Measurements from ENCODE around the gene HOXA13.

HOXA13 gene

DNA sequence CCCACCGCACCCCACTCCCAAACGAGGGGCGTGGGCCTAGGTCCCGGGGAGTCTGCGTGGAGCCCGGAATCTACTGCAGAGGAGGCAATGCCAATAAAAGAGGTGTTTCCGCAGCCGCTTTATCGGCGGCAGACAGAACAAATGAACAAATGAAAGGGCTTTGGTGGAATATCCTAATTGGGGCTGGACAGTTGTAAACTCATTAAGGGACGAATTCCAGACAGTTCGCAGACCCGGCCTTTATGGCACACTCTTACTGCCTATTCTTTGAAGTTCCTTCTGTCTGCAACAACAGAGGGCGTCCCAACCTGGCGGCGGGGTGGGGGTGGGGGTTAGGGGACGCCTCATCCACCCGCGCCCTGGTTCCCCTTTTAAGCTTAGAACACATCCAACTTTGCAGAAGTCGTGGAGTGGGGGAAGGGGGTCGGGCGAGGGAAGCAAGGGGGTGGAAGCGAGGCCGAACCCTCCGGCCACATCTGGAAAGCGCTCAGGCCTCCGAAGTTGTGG, 38.6 kb downstream of the HOXA13 start (continued):
- peak; percentile 90 for TF ChIP-seq FEZF1 (tag by site-specific recombination; IDR thresholded peaks at IDR 0.05)
- TF ChIP-seq, protein P1, sequence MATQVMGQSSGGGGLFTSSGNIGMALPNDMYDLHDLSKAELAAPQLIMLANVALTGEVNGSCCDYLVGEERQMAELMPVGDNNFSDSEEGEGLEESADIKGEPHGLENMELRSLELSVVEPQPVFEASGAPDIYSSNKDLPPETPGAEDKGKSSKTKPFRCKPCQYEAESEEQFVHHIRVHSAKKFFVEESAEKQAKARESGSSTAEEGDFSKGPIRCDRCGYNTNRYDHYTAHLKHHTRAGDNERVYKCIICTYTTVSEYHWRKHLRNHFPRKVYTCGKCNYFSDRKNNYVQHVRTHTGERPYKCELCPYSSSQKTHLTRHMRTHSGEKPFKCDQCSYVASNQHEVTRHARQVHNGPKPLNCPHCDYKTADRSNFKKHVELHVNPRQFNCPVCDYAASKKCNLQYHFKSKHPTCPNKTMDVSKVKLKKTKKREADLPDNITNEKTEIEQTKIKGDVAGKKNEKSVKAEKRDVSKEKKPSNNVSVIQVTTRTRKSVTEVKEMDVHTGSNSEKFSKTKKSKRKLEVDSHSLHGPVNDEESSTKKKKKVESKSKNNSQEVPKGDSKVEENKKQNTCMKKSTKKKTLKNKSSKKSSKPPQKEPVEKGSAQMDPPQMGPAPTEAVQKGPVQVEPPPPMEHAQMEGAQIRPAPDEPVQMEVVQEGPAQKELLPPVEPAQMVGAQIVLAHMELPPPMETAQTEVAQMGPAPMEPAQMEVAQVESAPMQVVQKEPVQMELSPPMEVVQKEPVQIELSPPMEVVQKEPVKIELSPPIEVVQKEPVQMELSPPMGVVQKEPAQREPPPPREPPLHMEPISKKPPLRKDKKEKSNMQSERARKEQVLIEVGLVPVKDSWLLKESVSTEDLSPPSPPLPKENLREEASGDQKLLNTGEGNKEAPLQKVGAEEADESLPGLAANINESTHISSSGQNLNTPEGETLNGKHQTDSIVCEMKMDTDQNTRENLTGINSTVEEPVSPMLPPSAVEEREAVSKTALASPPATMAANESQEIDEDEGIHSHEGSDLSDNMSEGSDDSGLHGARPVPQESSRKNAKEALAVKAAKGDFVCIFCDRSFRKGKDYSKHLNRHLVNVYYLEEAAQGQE (tag by site-specific recombination; IDR thresholded peaks at IDR 0.05), result no peak; the same call in 1 of the 2 replicates
- no peak; the same call in 1 of the 2 replicates for TF ChIP-seq ZNF645 (tag by site-specific recombination; IDR thresholded peaks at IDR 0.05)
- no peak for TF ChIP-seq ZSCAN23 (tag by site-specific recombination; IDR thresholded peaks at IDR 0.05)
- TF ChIP-seq ZNF76 (tag by site-specific recombination; IDR thresholded peaks at IDR 0.05; ENCODE audit: borderline replicate concordance, low read depth), result no peak
- no peak for TF ChIP-seq ZNF114 (tag by site-specific recombination; IDR thresholded peaks at IDR 0.05)
- peak; percentile 34; the same call in 1 of the 2 replicates for TF ChIP-seq OVOL3 (tag by site-specific recombination; IDR thresholded peaks at IDR 0.05)
- no peak for TF ChIP-seq ZNF501 (tag by site-specific recombination; IDR thresholded peaks at IDR 0.05)

DNA sequence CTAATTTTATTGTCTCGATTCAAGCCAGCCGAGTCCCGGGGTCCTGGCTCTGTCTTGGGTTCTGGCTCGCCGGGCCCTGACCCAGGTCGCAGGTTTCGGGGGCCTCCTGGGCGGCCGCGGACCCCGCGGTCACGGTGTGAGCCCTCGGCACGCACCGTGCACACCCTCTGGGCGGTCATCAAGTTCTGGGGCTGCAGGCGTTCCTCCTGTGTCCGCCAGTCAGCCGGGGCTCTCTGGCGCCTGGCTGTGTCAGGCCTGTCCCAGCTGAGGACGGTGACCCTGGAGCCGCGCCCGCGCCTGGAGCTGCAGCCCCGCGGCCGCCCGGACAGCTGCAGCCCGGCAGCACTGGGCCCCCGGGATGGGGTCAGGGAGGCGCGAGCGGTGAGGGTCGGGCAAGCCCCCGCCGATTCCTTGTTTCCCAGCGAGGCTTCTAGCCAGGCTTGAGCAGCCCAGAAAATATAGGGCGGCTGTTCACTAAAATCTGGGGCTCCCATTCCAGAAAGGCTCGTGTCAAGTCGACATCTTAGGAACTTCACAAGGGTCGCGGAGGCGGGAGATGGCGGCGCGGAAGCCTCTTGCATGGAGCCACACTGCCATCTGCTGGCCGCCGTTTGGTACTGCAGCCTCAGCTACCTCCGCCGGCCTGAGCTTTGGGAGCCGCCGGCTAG, 39.2 kb downstream of the HOXA13 start:
- H3K9me3 ChIP-seq (ENCODE audit: control insufficient read depth, insufficient read depth, low read depth, low read length), result no peaks in the 10 kb centered on the region
- POLR2A ChIA-PET, result interaction anchor here (0.9 to 4.1 kb wide), 16 partner anchors 9 to 1268 kb away, joined by 3 to 42 read pairs (median 6); partner anchors contain the start of genes HOXA11, HOXA3, HOXA4 and HOXA5
- H3K27ac ChIP-seq (ENCODE audit: extremely low read depth, low read depth, low read length), result peak overlapping the region; percentile 100
- H3K4me3 ChIP-seq (ENCODE audit: low read depth, low read length), result peak overlapping the region; percentile 46
- CTCF ChIA-PET, result interaction anchor here (0.5 to 3.7 kb wide), 24 partner anchors 9 to 1764 kb away, joined by 3 to 50 read pairs (median 4); partner anchors contain the start of genes HOXA5 and HOXA6
- H3K4me1 ChIP-seq (ENCODE audit: control insufficient read depth, insufficient read depth, low read length), result peaks cover 12% of the 10 kb centered on the region
- H3K36me3 ChIP-seq (ENCODE audit: control insufficient read depth in 2 of 2, insufficient read depth in 1 of 2, low read length in 2 of 2), result peaks cover 18 to 25% of the 10 kb centered on the region in 2 experiments
- no peak for TF ChIP-seq ZNF580 (tag by site-specific recombination; IDR thresholded peaks at IDR 0.05)
- no peak for TF ChIP-seq ZNF514 (tag by site-specific recombination; IDR thresholded peaks at IDR 0.05)
- no peak for TF ChIP-seq SCRT1 (tag by site-specific recombination; IDR thresholded peaks at IDR 0.05; ENCODE audit: borderline replicate concordance)
- peak; percentile 95 for TF ChIP-seq ZBTB8A (tag by site-specific recombination; IDR thresholded peaks at IDR 0.05)
- TF ChIP-seq MZF1 (tag by site-specific recombination; IDR thresholded peaks at IDR 0.05; ENCODE audit: borderline replicate concordance), result no peak
- TF ChIP-seq GLIS1 (tag by site-specific recombination; IDR thresholded peaks at IDR 0.05), result peak; percentile 20; the same call in 1 of the 2 replicates
- peak; percentile 24; the same call in 1 of the 2 replicates for TF ChIP-seq ZNF660 (tag by site-specific recombination; IDR thresholded peaks at IDR 0.05)
- peak; percentile 64 for TF ChIP-seq ZNF335 (tag by site-specific recombination; conservative IDR thresholded peaks at IDR 0.05)
- peak; percentile 24; the same call in 1 of the 2 replicates for TF ChIP-seq ZNF501 (tag by site-specific recombination; IDR thresholded peaks at IDR 0.05)
- TF ChIP-seq HIC1 (tag by site-specific recombination; IDR thresholded peaks at IDR 0.05), result no peak
- 0 out of 2 replicates have a peak, but pooled peaks have one; percentile 34 for TF ChIP-seq ZBTB17 (tag by site-specific recombination; IDR thresholded peaks at IDR 0.05)
- 0 out of 2 replicates have a peak, but pooled peaks have one; percentile 59 for TF ChIP-seq ZBTB7A (tag by site-specific recombination; IDR thresholded peaks at IDR 0.05; ENCODE audit: low read depth)
- no peak for TF ChIP-seq ZNF341 (tag by site-specific recombination; IDR thresholded peaks at IDR 0.05; ENCODE audit: low read depth)
- no peak for TF ChIP-seq ZNF777 (tag by site-specific recombination; IDR thresholded peaks at IDR 0.05; ENCODE audit: borderline replicate concordance)
- peak; percentile 76; the same call in 1 of the 2 replicates for TF ChIP-seq ZNF449 (tag by site-specific recombination; IDR thresholded peaks at IDR 0.05)
- TF ChIP-seq ZNF623 (tag by site-specific recombination; IDR thresholded peaks at IDR 0.05), result no peak
- TF ChIP-seq, protein P2, sequence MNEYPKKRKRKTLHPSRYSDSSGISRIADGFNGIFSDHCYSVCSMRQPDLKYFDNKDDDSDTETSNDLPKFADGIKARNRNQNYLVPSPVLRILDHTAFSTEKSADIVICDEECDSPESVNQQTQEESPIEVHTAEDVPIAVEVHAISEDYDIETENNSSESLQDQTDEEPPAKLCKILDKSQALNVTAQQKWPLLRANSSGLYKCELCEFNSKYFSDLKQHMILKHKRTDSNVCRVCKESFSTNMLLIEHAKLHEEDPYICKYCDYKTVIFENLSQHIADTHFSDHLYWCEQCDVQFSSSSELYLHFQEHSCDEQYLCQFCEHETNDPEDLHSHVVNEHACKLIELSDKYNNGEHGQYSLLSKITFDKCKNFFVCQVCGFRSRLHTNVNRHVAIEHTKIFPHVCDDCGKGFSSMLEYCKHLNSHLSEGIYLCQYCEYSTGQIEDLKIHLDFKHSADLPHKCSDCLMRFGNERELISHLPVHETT (tag by site-specific recombination; IDR thresholded peaks at IDR 0.05), result peak; percentile 41; the same call in 1 of the 2 replicates
- TF ChIP-seq KLF16 (tag by site-specific recombination; IDR thresholded peaks at IDR 0.05), result 0 out of 2 replicates have a peak, but pooled peaks have one; percentile 47
